ENCODE data around the gene CLIP1.
"Not testable (repeated sequence)": the region's sequence is repeated elsewhere in the genome, so short reads cannot be mapped to it uniquely, and the experiment has no call there.

Gene CLIP1

DNA sequence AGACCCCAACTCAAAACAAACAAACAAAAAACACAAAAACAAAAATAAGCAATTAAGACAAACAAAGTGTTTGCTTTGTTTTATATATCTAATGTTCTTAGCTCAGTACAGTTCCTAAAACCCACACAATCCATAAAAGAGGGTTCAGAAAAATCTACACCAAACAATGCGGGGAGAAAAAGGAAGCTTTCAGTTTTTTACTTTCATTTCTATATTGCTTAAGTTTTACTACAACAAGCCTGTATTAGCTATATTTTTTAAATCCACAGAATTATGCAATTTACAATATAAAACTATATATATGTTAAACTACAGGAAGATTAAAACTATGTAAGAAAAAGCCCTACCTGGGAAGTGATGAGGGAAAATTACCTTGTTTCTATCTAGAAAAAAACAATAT, 41.4 kb downstream of the CLIP1 start:
- no peak overlapping the region for H3K4me2 ChIP-seq (ENCODE audit: low read length)
- no peak overlapping the region for H4K91ac ChIP-seq (ENCODE audit: low read depth, low read length)
- no peaks in the 10 kb centered on the region for H3K27me3 ChIP-seq (ENCODE audit: insufficient read depth, low read length)
- H2BK120ac ChIP-seq (ENCODE audit: insufficient read depth, low read length, poor library complexity): no peak overlapping the region
- no peak overlapping the region for H3K23ac ChIP-seq (ENCODE audit: low read length)
- H3K4ac ChIP-seq (ENCODE audit: low read depth, low read length): no peak overlapping the region
- H3K79me2 ChIP-seq (ENCODE audit: control insufficient read depth, insufficient read depth, low read length, poor library complexity): no peaks in the 10 kb centered on the region
- WGBS (ENCODE audit: extremely low coverage, insufficient coverage, insufficient read length): no CpG with 5 or more reads among the region's 1 CpG
- no peaks in the 10 kb centered on the region for H3K79me1 ChIP-seq (ENCODE audit: low read length)
- H3K36me3 ChIP-seq (ENCODE audit: control insufficient read depth in 1 of 2, insufficient read depth in 2 of 2, low read length in 2 of 2): peaks cover 14 to 17% of the 10 kb centered on the region in 2 experiments
- H3K9ac ChIP-seq (ENCODE audit: low read length): no peak overlapping the region
- no peak overlapping the region for H2BK12ac ChIP-seq (ENCODE audit: low read length)
- no peak overlapping the region for H3K4me3 ChIP-seq (ENCODE audit: low read depth, low read length)
- H3K27ac ChIP-seq (ENCODE audit: low read depth, low read length): no peak overlapping the region
- H3K4me1 ChIP-seq (ENCODE audit: control insufficient read depth in 1 of 2, insufficient read depth in 2 of 2, low read length in 2 of 2): peaks cover 4 to 16% of the 10 kb centered on the region in 2 experiments
- H3K18ac ChIP-seq (ENCODE audit: low read length): no peak overlapping the region
- H2AK5ac ChIP-seq (ENCODE audit: low read length): no peak overlapping the region
- H2AFZ ChIP-seq (ENCODE audit: insufficient read depth, low read length, poor library complexity): no peak overlapping the region
- H3K9me3 ChIP-seq (ENCODE audit: insufficient read depth, low read depth, low read length): no peaks in the 10 kb centered on the region
- no peak overlapping the region for H2BK5ac ChIP-seq (ENCODE audit: low read depth, low read length, poor library complexity)
- no peak overlapping the region for H3K14ac ChIP-seq (ENCODE audit: low read length)
- H4K12ac ChIP-seq (ENCODE audit: low read depth, low read length): no peak overlapping the region
- DNase-seq: no peak
- no peak overlapping the region for H4K8ac ChIP-seq (ENCODE audit: low read depth, low read length)

DNA sequence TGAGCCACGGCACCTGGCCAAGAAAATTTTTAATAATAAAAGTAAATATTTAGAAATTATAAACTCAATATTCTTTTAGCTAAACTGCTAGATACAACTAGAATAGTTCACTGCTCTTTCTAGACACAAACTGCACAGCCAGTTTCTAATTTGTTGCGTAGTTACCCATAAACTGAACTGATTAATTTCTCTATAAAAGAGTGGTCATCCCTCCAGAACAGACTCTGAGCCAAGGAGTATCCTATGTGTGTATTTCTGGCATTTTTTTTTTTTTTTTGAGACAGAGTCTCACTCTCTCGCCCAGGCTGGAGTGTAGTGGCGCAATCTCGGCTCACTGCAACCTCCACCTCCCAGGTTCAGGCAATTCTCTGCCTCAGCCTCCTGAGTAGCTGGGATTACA, 45.7 kb downstream of the CLIP1 start:
- not testable (repeated sequence) for H3K4me3 ChIP-seq (ENCODE audit: low read depth, low read length); H3K4me1 ChIP-seq (ENCODE audit: control insufficient read depth in 1 of 2, insufficient read depth in 2 of 2, low read length in 2 of 2); H2BK5ac ChIP-seq (ENCODE audit: low read depth, low read length, poor library complexity); H3K14ac ChIP-seq (ENCODE audit: low read length); H2BK12ac ChIP-seq (ENCODE audit: low read length); H3K27ac ChIP-seq (ENCODE audit: low read depth, low read length); H2AK5ac ChIP-seq (ENCODE audit: low read length); H3K4me2 ChIP-seq (ENCODE audit: low read length); DNase-seq; H3K9me3 ChIP-seq (ENCODE audit: insufficient read depth, low read depth, low read length); H3K27me3 ChIP-seq (ENCODE audit: insufficient read depth, low read length); H3K79me2 ChIP-seq (ENCODE audit: control insufficient read depth, insufficient read depth, low read length, poor library complexity); H3K9ac ChIP-seq (ENCODE audit: low read length); H3K18ac ChIP-seq (ENCODE audit: low read length); H4K12ac ChIP-seq (ENCODE audit: low read depth, low read length); H3K23ac ChIP-seq (ENCODE audit: low read length); H2AFZ ChIP-seq (ENCODE audit: insufficient read depth, low read length, poor library complexity); H2BK120ac ChIP-seq (ENCODE audit: insufficient read depth, low read length, poor library complexity); H3K4ac ChIP-seq (ENCODE audit: low read depth, low read length); H3K79me1 ChIP-seq (ENCODE audit: low read length); H4K8ac ChIP-seq (ENCODE audit: low read depth, low read length); H4K91ac ChIP-seq (ENCODE audit: low read depth, low read length)
- peaks cover 20 to 24% of the 10 kb centered on the region in 2 experiments for H3K36me3 ChIP-seq (ENCODE audit: control insufficient read depth in 1 of 2, insufficient read depth in 2 of 2, low read length in 2 of 2)
- no CpG with 5 or more reads among the region's 5 CpGs for WGBS (ENCODE audit: extremely low coverage, insufficient coverage, insufficient read length)

DNA sequence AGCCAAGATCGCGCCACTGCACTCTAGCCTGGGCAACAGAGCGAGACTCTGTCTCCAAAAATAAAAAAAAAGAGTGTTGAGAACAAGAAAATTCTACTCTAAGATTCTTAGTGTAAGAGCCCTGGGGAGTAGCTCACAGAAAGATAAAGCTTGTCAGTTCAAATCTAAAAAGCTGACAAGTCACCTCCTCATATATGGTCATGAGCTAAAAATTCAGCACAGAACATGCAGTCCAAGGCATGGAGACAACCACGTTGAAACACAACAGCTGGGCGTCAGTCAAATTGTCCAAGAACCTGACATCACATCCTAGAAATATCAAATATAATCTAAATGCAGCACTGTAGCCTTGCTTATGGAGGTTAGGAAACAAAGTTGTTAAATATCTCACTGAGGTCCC, 47.8 kb downstream of the CLIP1 start:
- H3K18ac ChIP-seq (ENCODE audit: low read length): no peak overlapping the region
- H4K91ac ChIP-seq (ENCODE audit: low read depth, low read length): no peak overlapping the region
- H2BK12ac ChIP-seq (ENCODE audit: low read length): no peak overlapping the region
- no peak overlapping the region for H3K4me3 ChIP-seq (ENCODE audit: low read depth, low read length)
- H3K9me3 ChIP-seq (ENCODE audit: insufficient read depth, low read depth, low read length): no peaks in the 10 kb centered on the region
- H4K12ac ChIP-seq (ENCODE audit: low read depth, low read length): no peak overlapping the region
- H2BK120ac ChIP-seq (ENCODE audit: insufficient read depth, low read length, poor library complexity): no peak overlapping the region
- no peaks in the 10 kb centered on the region for H3K4me1 ChIP-seq (ENCODE audit: control insufficient read depth in 1 of 2, insufficient read depth in 2 of 2, low read length in 2 of 2)
- H3K79me1 ChIP-seq (ENCODE audit: low read length): no peaks in the 10 kb centered on the region
- WGBS (ENCODE audit: extremely low coverage, insufficient coverage, insufficient read length): no CpG with 5 or more reads among the region's 5 CpGs
- no peak overlapping the region for H3K9ac ChIP-seq (ENCODE audit: low read length)
- no peak overlapping the region for H2BK5ac ChIP-seq (ENCODE audit: low read depth, low read length, poor library complexity)
- H3K79me2 ChIP-seq (ENCODE audit: control insufficient read depth, insufficient read depth, low read length, poor library complexity): no peaks in the 10 kb centered on the region
- no peak overlapping the region for H2AFZ ChIP-seq (ENCODE audit: insufficient read depth, low read length, poor library complexity)
- peaks cover 25 to 30% of the 10 kb centered on the region in 2 experiments for H3K36me3 ChIP-seq (ENCODE audit: control insufficient read depth in 1 of 2, insufficient read depth in 2 of 2, low read length in 2 of 2)
- no peak overlapping the region for H3K14ac ChIP-seq (ENCODE audit: low read length)
- no peak overlapping the region for H3K4me2 ChIP-seq (ENCODE audit: low read length)
- no peak for DNase-seq
- H2AK5ac ChIP-seq (ENCODE audit: low read length): no peak overlapping the region
- no peak overlapping the region for H3K4ac ChIP-seq (ENCODE audit: low read depth, low read length)
- H4K8ac ChIP-seq (ENCODE audit: low read depth, low read length): no peak overlapping the region
- H3K27ac ChIP-seq (ENCODE audit: low read depth, low read length): no peak overlapping the region
- H3K23ac ChIP-seq (ENCODE audit: low read length): no peak overlapping the region
- H3K27me3 ChIP-seq (ENCODE audit: insufficient read depth, low read length): no peaks in the 10 kb centered on the region

DNA sequence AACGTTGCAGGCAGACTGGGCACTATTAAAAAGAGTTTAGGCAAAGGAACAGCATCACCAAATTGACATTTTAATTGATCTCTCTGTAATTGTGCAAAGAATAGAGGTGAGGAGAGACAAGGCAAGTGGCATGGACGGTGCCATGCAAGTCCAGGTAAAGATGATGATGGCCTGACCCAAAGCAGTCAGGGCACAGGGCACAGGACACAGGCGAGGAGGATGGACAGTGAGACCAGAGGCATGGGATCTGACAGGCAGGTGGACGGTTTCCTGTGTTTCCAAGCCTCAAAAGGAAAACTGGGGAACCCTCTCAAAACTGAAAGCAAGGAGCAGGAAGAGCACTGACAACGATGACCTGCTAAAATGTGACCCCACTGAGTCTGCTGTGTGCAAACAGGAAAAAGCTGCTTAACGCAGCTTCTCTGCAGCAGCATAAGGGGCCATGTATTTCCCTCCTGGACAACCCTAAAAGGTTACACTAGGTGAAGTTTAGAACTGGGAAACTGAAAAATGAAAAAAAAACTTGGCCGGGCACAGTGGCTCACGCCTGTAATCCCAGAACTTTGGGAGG, 50.9 kb downstream of the CLIP1 start:
- no peak overlapping the region for H3K4me3 ChIP-seq (ENCODE audit: low read depth, low read length)
- WGBS (ENCODE audit: extremely low coverage, insufficient coverage, insufficient read length): no CpG with 5 or more reads among the region's 8 CpGs
- H2AFZ ChIP-seq (ENCODE audit: insufficient read depth, low read length, poor library complexity): no peak overlapping the region
- no peak overlapping the region for H3K14ac ChIP-seq (ENCODE audit: low read length)
- H3K9ac ChIP-seq (ENCODE audit: low read length): no peak overlapping the region
- peaks cover 3% of the 10 kb centered on the region for H3K79me2 ChIP-seq (ENCODE audit: control insufficient read depth, insufficient read depth, low read length, poor library complexity)
- DNase-seq: no peak
- H4K91ac ChIP-seq (ENCODE audit: low read depth, low read length): no peak overlapping the region
- H2BK5ac ChIP-seq (ENCODE audit: low read depth, low read length, poor library complexity): no peak overlapping the region
- no peak overlapping the region for H3K27ac ChIP-seq (ENCODE audit: low read depth, low read length)
- no peaks in the 10 kb centered on the region for H3K27me3 ChIP-seq (ENCODE audit: insufficient read depth, low read length)
- H3K18ac ChIP-seq (ENCODE audit: low read length): peak overlapping the region; percentile 8
- no peak overlapping the region for H4K8ac ChIP-seq (ENCODE audit: low read depth, low read length)
- H3K36me3 ChIP-seq (ENCODE audit: control insufficient read depth in 1 of 2, insufficient read depth in 2 of 2, low read length in 2 of 2): peaks cover 12 to 19% of the 10 kb centered on the region in 2 experiments
- H2BK120ac ChIP-seq (ENCODE audit: insufficient read depth, low read length, poor library complexity): no peak overlapping the region
- no peak overlapping the region for H3K23ac ChIP-seq (ENCODE audit: low read length)
- no peak overlapping the region for H2AK5ac ChIP-seq (ENCODE audit: low read length)
- H3K79me1 ChIP-seq (ENCODE audit: low read length): peaks cover 4% of the 10 kb centered on the region
- H3K4ac ChIP-seq (ENCODE audit: low read depth, low read length): no peak overlapping the region
- H2BK12ac ChIP-seq (ENCODE audit: low read length): no peak overlapping the region
- peaks cover 6 to 7% of the 10 kb centered on the region in 2 experiments for H3K4me1 ChIP-seq (ENCODE audit: control insufficient read depth in 1 of 2, insufficient read depth in 2 of 2, low read length in 2 of 2)
- H3K9me3 ChIP-seq (ENCODE audit: insufficient read depth, low read depth, low read length): no peaks in the 10 kb centered on the region
- no peak overlapping the region for H3K4me2 ChIP-seq (ENCODE audit: low read length)
- no peak overlapping the region for H4K12ac ChIP-seq (ENCODE audit: low read depth, low read length)
